Neural cell (in vitro differentiated cells): ENCODE measurements around the gene FXYD4. TPM values are rescaled to one million over a fixed set of nuclear protein-coding genes. Genes with fewer than 3 reads are reported as not detected.

Experiments
- H2AFZ ChIP-seq: fragments of 200-600, 300-800 bp; sonication (generic), shearing (Covaris generic); 2 replicates; pipeline ENCODE4 v1.6.0; 2014; ENCODE audit warnings: low read depth, mild to moderate bottlenecking, antibody characterized with exemption, low read length, moderate library complexity
- H3F3A ChIP-seq: fragments of 200-600 bp; shearing (Covaris generic); 2 replicates; pipeline ENCODE4 v1.6.1; 2016; ENCODE audit warnings: mild to moderate bottlenecking, moderate library complexity, mixed read lengths, antibody characterized with exemption, low read length; ENCODE audit not compliant: insufficient read depth, poor library complexity, severe bottlenecking
- H3K27ac ChIP-seq: fragments of 200-600, 300-800 bp; sonication (generic), shearing (Covaris generic); 2 replicates; pipeline ENCODE4 v1.5.1; 2014; ENCODE audit warnings: mild to moderate bottlenecking, low read length, moderate library complexity
- H3K27me3 ChIP-seq: fragments of 300-800, 200-600 bp; sonication (generic), shearing (Covaris generic); 2 replicates; pipeline ENCODE4 v1.6.0; 2014; ENCODE audit warnings: mild to moderate bottlenecking, low read depth, low read length, moderate library complexity; ENCODE audit not compliant: insufficient read depth
- H3K36me3 ChIP-seq: fragments of 300-800, 200-600 bp; sonication (generic), shearing (Covaris generic); 2 replicates; pipeline ENCODE4 v1.5.1; 2014; ENCODE audit warnings: mild to moderate bottlenecking, antibody characterized with exemption, low read length, moderate library complexity; ENCODE audit not compliant: insufficient read depth
- H3K4me2 ChIP-seq: fragments of 300-800, 200-600 bp; sonication (generic), shearing (Covaris generic); 2 replicates; pipeline ENCODE4 v1.6.0; 2014; ENCODE audit warnings: mild to moderate bottlenecking, low read length
- H3K4me3 ChIP-seq: fragments of 300-800, 200-600 bp; sonication (generic), shearing (Covaris generic); 2 replicates; pipeline ENCODE4 v1.5.1; 2014; ENCODE audit warnings: mild to moderate bottlenecking, low read length, moderate library complexity
- H3K79me2 ChIP-seq: fragments of 200-600 bp; shearing (Covaris generic); replicated peaks from 2 replicates; pipeline ENCODE4 v1.6.0; 2014; ENCODE audit warnings: mild to moderate bottlenecking, low read length, moderate library complexity; ENCODE audit not compliant: insufficient read depth
- H3K9ac ChIP-seq: fragments of 300-800, 200-600 bp; sonication (generic), shearing (Covaris generic); 2 replicates; pipeline ENCODE4 v1.6.1; 2016; ENCODE audit warnings: mild to moderate bottlenecking, low read length, mixed read lengths
- H3K9me2 ChIP-seq: fragments of 200-600 bp; shearing (Covaris generic); 2 replicates; pipeline ENCODE4 v1.6.1; 2016; ENCODE audit warnings: mild to moderate bottlenecking, low read length, mixed read lengths; ENCODE audit not compliant: insufficient read depth
- H3K9me3 ChIP-seq: fragments of 200-600, 300-800 bp; sonication (generic), shearing (Covaris generic); 2 replicates; pipeline ENCODE4 v1.6.1; 2016; ENCODE audit warnings: mild to moderate bottlenecking, mixed run types, low read length, moderate library complexity, mixed read lengths
- H4K20me1 ChIP-seq: fragments of 200-600 bp; shearing (Covaris generic); 2 replicates; pipeline ENCODE4 v1.6.1; 2016; ENCODE audit warnings: mild to moderate bottlenecking, mixed run types; ENCODE audit not compliant: insufficient read depth
- CTCF ChIP-seq: fragments of 450-650 bp; IDR thresholded peaks from 2 replicates; pipeline ENCODE4 v1.5.1; 2014; ENCODE audit warnings: antibody characterized with exemption, mild to moderate bottlenecking, moderate library complexity; ENCODE audit not compliant: poor library complexity, severe bottlenecking
- EP300 ChIP-seq: fragments of 450-650 bp; conservative IDR thresholded peaks from 2 replicates; pipeline ENCODE4 v1.6.1; 2014; ENCODE audit warnings: antibody characterized with exemption, mild to moderate bottlenecking, moderate library complexity; ENCODE audit not compliant: poor library complexity, severe bottlenecking
- EZH2 ChIP-seq: fragments of 200-600, 300-800 bp; shearing (Covaris generic), sonication (generic); IDR thresholded peaks from 2 replicates; pipeline ENCODE4 v1.6.1; 2014; ENCODE audit warnings: antibody characterized with exemption, low read length, borderline replicate concordance, mild to moderate bottlenecking; ENCODE audit not compliant: insufficient read depth, poor library complexity, severe bottlenecking
- MXI1 ChIP-seq: fragments of 450-650 bp; conservative IDR thresholded peaks from 2 replicates; pipeline ENCODE4 v1.6.1; 2014; ENCODE audit warnings: antibody characterized with exemption, mild to moderate bottlenecking; ENCODE audit not compliant: poor library complexity, severe bottlenecking
- POLR2AphosphoS5 ChIP-seq: IDR thresholded peaks from 2 replicates; pipeline ENCODE4 v1.6.1; 2012
- RAD21 ChIP-seq: fragments of 450-650 bp; conservative IDR thresholded peaks from 2 replicates; pipeline ENCODE4 v1.6.1; 2014; ENCODE audit warnings: antibody characterized with exemption, mild to moderate bottlenecking, moderate library complexity
- SMC3 ChIP-seq: fragments of 450-650 bp; conservative IDR thresholded peaks from 2 replicates; pipeline ENCODE4 v1.6.1; 2014; ENCODE audit warnings: antibody characterized with exemption, mild to moderate bottlenecking, moderate library complexity; ENCODE audit not compliant: poor library complexity
- TAF1 ChIP-seq: IDR thresholded peaks from 2 replicates; pipeline ENCODE4 v1.6.1; 2012; ENCODE audit warnings: low read depth
- polyA plus RNA-seq: library from polyadenylated mRNA; depleted of rRNA; stranded (reverse); fragments of >200 nt; gene quantifications from 2 replicates; pipeline ENCODE4 v1.2.3, GENCODE V29; 2014
- TF ChIP-seq, protein P1 (sequence below): IDR thresholded peaks from 2 replicates; pipeline ENCODE4 v1.6.1; 2012; ENCODE audit warnings: borderline replicate concordance

Gene FXYD4
- polyA plus RNA-seq, 1 donor from 2014 or later = not detected

DNA sequence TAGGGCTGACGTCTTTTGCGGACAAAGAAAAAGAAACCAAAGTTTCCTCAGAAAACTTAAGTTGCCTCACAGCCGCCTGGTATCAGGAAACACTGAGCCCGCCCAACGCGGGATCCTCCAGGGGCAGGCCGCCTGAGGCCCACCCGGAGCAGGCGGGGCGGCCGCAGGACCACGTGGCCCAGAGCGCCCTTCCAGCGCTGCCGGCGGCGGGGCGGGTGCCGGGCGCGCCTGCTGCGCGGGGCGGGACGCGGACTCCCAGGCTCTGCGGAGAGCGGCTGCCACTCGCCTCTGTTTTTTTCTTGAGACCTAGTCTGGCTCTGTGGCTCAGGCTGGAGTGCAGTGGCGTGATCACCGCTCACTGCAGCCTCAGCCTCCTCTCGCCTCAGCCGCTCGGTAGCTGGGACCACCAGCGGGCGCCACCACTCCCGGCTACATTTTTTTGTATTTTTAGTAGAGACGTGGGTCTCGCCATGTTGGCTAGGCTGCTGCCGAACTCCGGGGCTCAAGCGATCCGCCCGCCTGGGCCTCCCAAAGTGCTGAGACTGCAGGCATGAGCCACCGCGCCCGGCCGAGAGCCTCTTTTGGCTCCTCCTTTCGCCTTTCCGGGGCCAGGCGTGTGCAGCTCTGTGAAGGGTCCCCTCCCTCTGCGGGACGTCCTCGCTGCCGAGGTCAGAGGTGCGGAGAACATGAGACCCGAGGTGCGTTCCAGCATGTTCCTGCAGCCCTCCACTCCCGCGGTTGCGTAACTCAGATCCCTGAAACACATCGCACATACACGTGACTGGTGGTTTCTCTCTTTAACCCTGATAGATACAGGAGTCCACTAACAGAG, 49.1 kb downstream of the FXYD4 start:
- Histone ChIP-seq H3F3A (no peaks in the 10 kb centered on the region), H3K79me2 (no peaks in the 10 kb centered on the region), H4K20me1 (no peaks in the 10 kb centered on the region), H3K9me2 (no peaks in the 10 kb centered on the region), H3K9ac (no peak overlapping the region), H3K4me3 (peak overlapping the region; percentile 13), H3K9me3 (peaks cover 9% of the 10 kb centered on the region), H3K27me3 (no peaks in the 10 kb centered on the region), H3K36me3 (no peaks in the 10 kb centered on the region), H2AFZ (no peak overlapping the region), H3K27ac (no peak overlapping the region), H3K4me2 (no peak overlapping the region)
- TF ChIP-seq RAD21 = no peak
- TF ChIP-seq CTCF = no peak
- TF ChIP-seq, protein P1, sequence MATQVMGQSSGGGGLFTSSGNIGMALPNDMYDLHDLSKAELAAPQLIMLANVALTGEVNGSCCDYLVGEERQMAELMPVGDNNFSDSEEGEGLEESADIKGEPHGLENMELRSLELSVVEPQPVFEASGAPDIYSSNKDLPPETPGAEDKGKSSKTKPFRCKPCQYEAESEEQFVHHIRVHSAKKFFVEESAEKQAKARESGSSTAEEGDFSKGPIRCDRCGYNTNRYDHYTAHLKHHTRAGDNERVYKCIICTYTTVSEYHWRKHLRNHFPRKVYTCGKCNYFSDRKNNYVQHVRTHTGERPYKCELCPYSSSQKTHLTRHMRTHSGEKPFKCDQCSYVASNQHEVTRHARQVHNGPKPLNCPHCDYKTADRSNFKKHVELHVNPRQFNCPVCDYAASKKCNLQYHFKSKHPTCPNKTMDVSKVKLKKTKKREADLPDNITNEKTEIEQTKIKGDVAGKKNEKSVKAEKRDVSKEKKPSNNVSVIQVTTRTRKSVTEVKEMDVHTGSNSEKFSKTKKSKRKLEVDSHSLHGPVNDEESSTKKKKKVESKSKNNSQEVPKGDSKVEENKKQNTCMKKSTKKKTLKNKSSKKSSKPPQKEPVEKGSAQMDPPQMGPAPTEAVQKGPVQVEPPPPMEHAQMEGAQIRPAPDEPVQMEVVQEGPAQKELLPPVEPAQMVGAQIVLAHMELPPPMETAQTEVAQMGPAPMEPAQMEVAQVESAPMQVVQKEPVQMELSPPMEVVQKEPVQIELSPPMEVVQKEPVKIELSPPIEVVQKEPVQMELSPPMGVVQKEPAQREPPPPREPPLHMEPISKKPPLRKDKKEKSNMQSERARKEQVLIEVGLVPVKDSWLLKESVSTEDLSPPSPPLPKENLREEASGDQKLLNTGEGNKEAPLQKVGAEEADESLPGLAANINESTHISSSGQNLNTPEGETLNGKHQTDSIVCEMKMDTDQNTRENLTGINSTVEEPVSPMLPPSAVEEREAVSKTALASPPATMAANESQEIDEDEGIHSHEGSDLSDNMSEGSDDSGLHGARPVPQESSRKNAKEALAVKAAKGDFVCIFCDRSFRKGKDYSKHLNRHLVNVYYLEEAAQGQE = no peak
- TF ChIP-seq EZH2 = no peak
- no peak for TF ChIP-seq POLR2AphosphoS5
- TF ChIP-seq MXI1 = no peak
- no peak for TF ChIP-seq EP300
- no peak for TF ChIP-seq TAF1
- no peak for TF ChIP-seq SMC3

GRCh38 chr10:43421201-43421507, 49.7 kb downstream of the FXYD4 start:
- no peaks in the 10 kb centered on the region for H3F3A ChIP-seq
- H3K27me3 ChIP-seq = no peaks in the 10 kb centered on the region
- no peaks in the 10 kb centered on the region for H4K20me1 ChIP-seq
- TF ChIP-seq, protein P1 = no peak
- TF ChIP-seq SMC3 = no peak
- TF ChIP-seq EP300 = no peak
- TF ChIP-seq MXI1 = no peak
- TF ChIP-seq RAD21 = no peak
- TF ChIP-seq POLR2AphosphoS5 = no peak
- no peak overlapping the region for H3K27ac ChIP-seq
- no peaks in the 10 kb centered on the region for H3K9me2 ChIP-seq
- H3K4me3 ChIP-seq = no peak overlapping the region
- H3K79me2 ChIP-seq = no peaks in the 10 kb centered on the region
- no peak overlapping the region for H3K9ac ChIP-seq
- no peaks in the 10 kb centered on the region for H3K36me3 ChIP-seq
- H3K9me3 ChIP-seq = peaks cover 9% of the 10 kb centered on the region
- H3K4me2 ChIP-seq = no peak overlapping the region
- no peak overlapping the region for H2AFZ ChIP-seq
